DOHH2 (cell line): Measurements from ENCODE around the gene FUT3.

Experiments
- CTCF ChIP-seq: fragments of 200-600 bp; sonication (generic); IDR thresholded peaks from one replicate; pipeline ENCODE4 v1.5.1; 2014; ENCODE audit warnings: antibody characterized with exemption, mild to moderate bottlenecking, low read depth, low read length; ENCODE audit not compliant: poor library complexity, severe bottlenecking
- EZH2phosphoT487 ChIP-seq: fragments of 200-600 bp; sonication (generic); IDR thresholded peaks from 2 replicates; pipeline ENCODE4 v1.6.1; 2017; ENCODE audit warnings: borderline replicate concordance, mild to moderate bottlenecking, antibody characterized with exemption, low read length, moderate library complexity, mixed read lengths

DNA sequence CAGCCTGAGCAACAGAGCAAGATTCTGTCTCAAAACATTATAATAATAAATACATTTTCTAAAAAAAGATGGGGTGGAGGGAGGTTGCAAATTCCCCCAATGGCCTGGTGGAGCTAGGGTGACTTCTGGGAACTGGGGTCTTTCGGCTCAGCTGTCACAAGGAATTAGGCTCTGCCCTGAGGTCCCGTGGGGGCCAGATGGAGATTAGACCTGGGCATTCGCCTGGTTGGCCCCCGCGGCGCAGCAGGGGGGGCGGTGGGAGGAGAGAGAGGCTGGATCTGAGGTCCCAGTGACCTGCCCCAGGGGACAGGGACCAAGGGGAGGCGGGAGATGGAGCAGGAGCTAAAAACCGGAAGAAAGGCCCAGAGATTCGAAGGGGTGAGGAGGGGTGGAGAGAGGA, 26.5 kb downstream of the FUT3 start:
- TF ChIP-seq CTCF (no peak), EZH2phosphoT487 (no peak)
